ENCODE data around the gene AGER.

AGER gene

GRCh38 chr6:32208996-32209395 lies 24.9 kb upstream of the AGER start:
- Histone ChIP-seq H3K9me3 (ENCODE audit: control insufficient read depth, insufficient read depth, low read depth, low read length) (no peaks in the 10 kb centered on the region), H3K36me3 (ENCODE audit: control insufficient read depth in 2 of 2, insufficient read depth in 1 of 2, low read length in 2 of 2) (no peaks in the 10 kb centered on the region), H3K27ac (ENCODE audit: extremely low read depth, low read depth, low read length) (no peak overlapping the region), H3K4me3 (ENCODE audit: low read depth, low read length) (no peak overlapping the region), H3K4me1 (ENCODE audit: control insufficient read depth, insufficient read depth, low read length) (no peaks in the 10 kb centered on the region)
- TF ChIP-seq ZBTB8A (tag by site-specific recombination; IDR thresholded peaks at IDR 0.05) (no peak), ZNF146 (tag by site-specific recombination; IDR thresholded peaks at IDR 0.05) (0 out of 2 replicates have a peak, but pooled peaks have one; percentile 21)
- ChIA-PET CTCF (no interaction called here), POLR2A (no interaction called here)

- Histone ChIP-seq H3K27ac (ENCODE audit: extremely low read depth, low read depth, low read length) (no peak overlapping the region), H3K4me1 (ENCODE audit: control insufficient read depth, insufficient read depth, low read length) (peaks cover 6% of the 10 kb centered on the region; the same call in 1 of the 2 replicates), H3K36me3 (ENCODE audit: control insufficient read depth in 2 of 2, insufficient read depth in 1 of 2, low read length in 2 of 2) (no peaks in the 10 kb centered on the region), H3K9me3 (ENCODE audit: control insufficient read depth, insufficient read depth, low read depth, low read length) (no peaks in the 10 kb centered on the region), H3K4me3 (ENCODE audit: low read depth, low read length) (no peak overlapping the region)
- TF ChIP-seq ZBTB20 (tag by site-specific recombination; IDR thresholded peaks at IDR 0.05) (no peak), ZNF449 (tag by site-specific recombination; IDR thresholded peaks at IDR 0.05) (0 out of 2 replicates have a peak, but pooled peaks have one; percentile 30)
- ChIA-PET POLR2A (interaction anchor here (2.4 kb wide), 1 partner anchor 9 kb away, joined by 11 read pairs; no protein-coding TSS in a partner anchor), CTCF (interaction anchor here (0.6 to 1.9 kb wide), 5 partner anchors 9 to 605 kb away, joined by 3 to 9 read pairs (median 3); no protein-coding TSS in a partner anchor)
These were observed 20.2 kb upstream of the AGER start for GRCh38 chr6:32204268-32204715.

GRCh38 chr6:32203426-32204267 lies 19.6 kb upstream of the AGER start:
- peak; percentile 72 for TF ChIP-seq FEZF1 (tag by site-specific recombination; IDR thresholded peaks at IDR 0.05)
- TF ChIP-seq ZNF423 (tag by site-specific recombination; IDR thresholded peaks at IDR 0.05): peak; percentile 76
- TF ChIP-seq HOXD13 (CRISPR knock-in tag; IDR thresholded peaks at IDR 0.05; ENCODE audit: borderline replicate concordance): peak; percentile 80; the same call in 1 of the 2 replicates
- no peak for TF ChIP-seq ZNF560 (tag by site-specific recombination; IDR thresholded peaks at IDR 0.05; ENCODE audit: borderline replicate concordance)
- TF ChIP-seq OSR2 (tag by site-specific recombination; IDR thresholded peaks at IDR 0.05): 0 out of 2 replicates have a peak, but pooled peaks have one; percentile 40
- TF ChIP-seq ZNF324 (tag by site-specific recombination; IDR thresholded peaks at IDR 0.05): no peak
- no peak for TF ChIP-seq ZNF121 (tag by site-specific recombination; IDR thresholded peaks at IDR 0.05)
- peak; percentile 100 for TF ChIP-seq ZIC2 (tag by site-specific recombination; IDR thresholded peaks at IDR 0.05)
- peak; percentile 68 for TF ChIP-seq ZBTB17 (tag by site-specific recombination; IDR thresholded peaks at IDR 0.05)
- 0 out of 2 replicates have a peak, but pooled peaks have one; percentile 25 for TF ChIP-seq GLIS1 (tag by site-specific recombination; IDR thresholded peaks at IDR 0.05)
- 0 out of 2 replicates have a peak, but pooled peaks have one; percentile 24 for TF ChIP-seq ZBTB8A (tag by site-specific recombination; IDR thresholded peaks at IDR 0.05)
- TF ChIP-seq SP7 (tag by site-specific recombination; IDR thresholded peaks at IDR 0.05): peak; percentile 57; the same call in 1 of the 2 replicates
- 0 out of 2 replicates have a peak, but pooled peaks have one; percentile 8 for TF ChIP-seq PRDM10 (tag by site-specific recombination; IDR thresholded peaks at IDR 0.05)
- Histone ChIP-seq H3K9me3 (ENCODE audit: control insufficient read depth, insufficient read depth, low read depth, low read length) (no peaks in the 10 kb centered on the region), H3K4me3 (ENCODE audit: low read depth, low read length) (no peak overlapping the region), H3K36me3 (ENCODE audit: control insufficient read depth in 2 of 2, insufficient read depth in 1 of 2, low read length in 2 of 2) (no peaks in the 10 kb centered on the region), H3K27ac (ENCODE audit: extremely low read depth, low read depth, low read length) (no peak overlapping the region), H3K4me1 (ENCODE audit: control insufficient read depth, insufficient read depth, low read length) (peaks cover 6% of the 10 kb centered on the region; the same call in 1 of the 2 replicates)
- POLR2A ChIA-PET: interaction anchor here (0.9 to 1.7 kb wide), 3 partner anchors 11 to 13 kb away, joined by 3 to 6 read pairs (median 4); partner anchors contain the start of genes GPSM3 and PBX2
- CTCF ChIA-PET: interaction anchor here (0.6 to 1.9 kb wide), 5 partner anchors 8 to 605 kb away, joined by 3 to 9 read pairs (median 7); no protein-coding TSS in a partner anchor
